Gastroesophageal sphincter (tissue), 3 donors: ENCODE measurements around the gene CALHM2.

Source experiments
- EP300 ChIP-seq: sonication (generic); formaldehyde crosslinking; IDR thresholded peaks from one replicate; pipeline ENCODE4 v1.6.1; 2017; ENCODE audit warnings: antibody characterized with exemption, mild to moderate bottlenecking
- POLR2A ChIP-seq, 2 donors: fragments of 450-650 bp; IDR thresholded peaks; one replicate each; pipeline ENCODE4 v1.6.1; 2017; ENCODE audit warnings: antibody characterized with exemption in 2 of 2, mild to moderate bottlenecking in 2 of 2, moderate library complexity in 1 of 2
- POLR2AphosphoS5 ChIP-seq: sonication (generic); formaldehyde crosslinking; IDR thresholded peaks from one replicate; pipeline ENCODE4 v1.6.1; 2017; ENCODE audit warnings: antibody characterized with exemption
- TF ChIP-seq, protein P1 (sequence below), 4 experiments: fragments of 200-600 bp in 2 of 4; fragments of 450-650 bp in 2 of 4; sonication (generic) in 1 of 4; IDR thresholded peaks; one replicate each; pipeline ENCODE4 v1.5.1; 2017 to 2019; ENCODE audit warnings: antibody characterized with exemption in 4 of 4, mild to moderate bottlenecking in 2 of 4, moderate library complexity in 2 of 4

DNA sequence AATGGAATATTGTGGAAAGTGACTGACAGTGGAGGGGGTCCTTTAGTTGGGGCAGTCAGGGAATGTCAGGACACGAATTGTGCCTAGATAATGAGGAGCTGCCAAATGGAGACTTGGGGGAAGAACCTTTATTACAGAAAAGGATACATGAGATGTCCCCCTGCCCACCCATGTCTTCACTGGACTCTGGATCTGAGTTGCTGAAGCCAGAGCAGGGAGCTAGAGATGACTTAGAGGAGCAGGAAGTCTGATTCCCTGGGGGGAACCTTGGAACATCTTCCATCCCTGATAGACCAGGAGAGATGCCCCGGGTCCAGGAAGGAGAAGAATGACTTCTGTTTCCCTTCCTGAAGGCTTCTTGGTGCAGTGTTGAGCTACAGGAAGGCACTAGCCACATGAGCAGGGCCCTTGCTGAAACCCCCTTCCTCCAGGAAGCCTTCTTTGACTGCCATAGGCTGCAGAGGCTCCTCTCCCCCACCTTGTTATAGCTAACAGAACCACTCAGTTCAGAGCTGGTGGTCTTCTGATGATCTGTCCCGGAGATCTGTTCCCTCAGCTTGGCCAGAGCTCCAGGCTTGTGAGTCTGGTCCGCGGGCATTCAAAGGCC is 40.6 kb upstream of the CALHM2 start:
- TF ChIP-seq, protein P1, sequence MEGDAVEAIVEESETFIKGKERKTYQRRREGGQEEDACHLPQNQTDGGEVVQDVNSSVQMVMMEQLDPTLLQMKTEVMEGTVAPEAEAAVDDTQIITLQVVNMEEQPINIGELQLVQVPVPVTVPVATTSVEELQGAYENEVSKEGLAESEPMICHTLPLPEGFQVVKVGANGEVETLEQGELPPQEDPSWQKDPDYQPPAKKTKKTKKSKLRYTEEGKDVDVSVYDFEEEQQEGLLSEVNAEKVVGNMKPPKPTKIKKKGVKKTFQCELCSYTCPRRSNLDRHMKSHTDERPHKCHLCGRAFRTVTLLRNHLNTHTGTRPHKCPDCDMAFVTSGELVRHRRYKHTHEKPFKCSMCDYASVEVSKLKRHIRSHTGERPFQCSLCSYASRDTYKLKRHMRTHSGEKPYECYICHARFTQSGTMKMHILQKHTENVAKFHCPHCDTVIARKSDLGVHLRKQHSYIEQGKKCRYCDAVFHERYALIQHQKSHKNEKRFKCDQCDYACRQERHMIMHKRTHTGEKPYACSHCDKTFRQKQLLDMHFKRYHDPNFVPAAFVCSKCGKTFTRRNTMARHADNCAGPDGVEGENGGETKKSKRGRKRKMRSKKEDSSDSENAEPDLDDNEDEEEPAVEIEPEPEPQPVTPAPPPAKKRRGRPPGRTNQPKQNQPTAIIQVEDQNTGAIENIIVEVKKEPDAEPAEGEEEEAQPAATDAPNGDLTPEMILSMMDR (IDR thresholded peaks at IDR 0.05), result no peak
- TF ChIP-seq EP300, result no peak
- no peak for TF ChIP-seq POLR2AphosphoS5
- TF ChIP-seq POLR2A (IDR thresholded peaks at IDR 0.05), result no peak
